H1 (cell line): ENCODE data around the gene CTNNA3. TPM values are rescaled to one million over a fixed set of nuclear protein-coding genes. Genes with fewer than 3 reads are reported as not detected.
A peak's percentile ranks its signal among the peaks of the same experiment; 100 is the strongest.

Source experiments
- CTCF ChIA-PET: fragments of 300-600 bp; sonication (Branson Sonifier 250); formaldehyde crosslinking; loops from one replicate; lab custom pipeline; 2021; ENCODE audit not compliant: partially characterized antibody; lab: Charles Lee
- POLR2A ChIA-PET: fragments of 300-600 bp; sonication (Branson Sonifier 250); formaldehyde crosslinking; loops from one replicate; lab custom pipeline; 2021; ENCODE audit warnings: inconsistent platforms; ENCODE audit not compliant: partially characterized antibody; lab: Charles Lee
- DNase-seq, 2 experiments: peaks; one replicate each; pipeline versions ENCODE4 v3.0.0 to v3.0.0-alpha.2; 2010 to 2022; ENCODE audit warnings: low spot score in 2 of 2, low read depth in 1 of 2, mixed read lengths in 1 of 2
- FAIRE-seq: peaks from 2 replicates; lab custom pipeline; 2011; peaks lifted over from hg19 to GRCh38; lab: Jason Lieb, UNC
- H2AFZ ChIP-seq: 2 replicates; pipeline ENCODE4 v1.8.1; 2012; ENCODE audit warnings: low read length, inconsistent platforms
- H2AK5ac ChIP-seq: 2 replicates; pipeline ENCODE4 v1.6.1; 2013; ENCODE audit warnings: low read depth, low read length
- H2BK120ac ChIP-seq: replicated peaks from 2 replicates; pipeline ENCODE3; 2013; ENCODE audit warnings: low read depth, low read length, inconsistent platforms
- H2BK12ac ChIP-seq: 2 replicates; pipeline ENCODE4 v1.6.1; 2013; ENCODE audit warnings: low read depth, low read length
- H2BK15ac ChIP-seq: 2 replicates; pipeline ENCODE4 v1.6.1; 2013; ENCODE audit warnings: low read length
- H2BK20ac ChIP-seq: 2 replicates; pipeline ENCODE4 v1.6.1; 2013; ENCODE audit warnings: low read length
- H2BK5ac ChIP-seq: 2 replicates; pipeline ENCODE4 v1.6.1; 2013; ENCODE audit warnings: low read depth, low read length
- H3K14ac ChIP-seq: 2 replicates; pipeline ENCODE4 v1.6.1; 2013; ENCODE audit warnings: inconsistent platforms; ENCODE audit not compliant: insufficient read length
- H3K18ac ChIP-seq: 2 replicates; pipeline ENCODE4 v1.6.1; 2013; ENCODE audit warnings: low read length; ENCODE audit errors: extremely low read depth
- H3K23ac ChIP-seq: 2 replicates; pipeline ENCODE4 v1.6.1; 2013; ENCODE audit warnings: inconsistent platforms; ENCODE audit not compliant: insufficient read length
- H3K23me2 ChIP-seq: 2 replicates; pipeline ENCODE4 v1.6.1; 2013; ENCODE audit warnings: low read depth, low read length
- H3K27ac ChIP-seq: 2 replicates; pipeline ENCODE4 v1.6.1; 2011; ENCODE audit warnings: low read depth, low read length, inconsistent platforms
- H3K27me3 ChIP-seq, 4 experiments: replicated peaks in 1 of 4; 1 replicate in 1 of 4; 2 replicates in 3 of 4; pipeline versions ENCODE4 v1.6.1 to v1.8.1; 2011 to 2013; ENCODE audit warnings: low read length in 3 of 4, mild to moderate bottlenecking in 3 of 4, inconsistent platforms in 2 of 4, mixed read lengths in 2 of 4, moderate library complexity in 1 of 4; ENCODE audit not compliant: control insufficient read depth in 3 of 4, insufficient read depth in 3 of 4; ENCODE audit errors: extremely low read depth in 1 of 4
- H3K36me3 ChIP-seq, 4 experiments: 2 replicates each; pipeline versions ENCODE4 v1.6.1 to v1.8.1; 2011 to 2013; ENCODE audit warnings: mild to moderate bottlenecking in 4 of 4, low read length in 3 of 4, moderate library complexity in 2 of 4, control low read depth in 1 of 4, inconsistent platforms in 1 of 4; ENCODE audit not compliant: insufficient read depth in 4 of 4, control insufficient read depth in 2 of 4
- H3K4ac ChIP-seq: replicated peaks from 2 replicates; pipeline ENCODE3; 2013; ENCODE audit warnings: low read length, low read depth, mixed read lengths, inconsistent platforms; ENCODE audit not compliant: insufficient read length
- H3K4me1 ChIP-seq, 4 experiments: replicated peaks in 1 of 4; 1 replicate in 1 of 4; 2 replicates in 3 of 4; pipeline versions ENCODE4 v1.6.1 to v1.8.1; 2011 to 2013; ENCODE audit warnings: low read length in 3 of 4, inconsistent platforms in 2 of 4, mixed read lengths in 1 of 4; ENCODE audit not compliant: insufficient read depth in 4 of 4, control insufficient read depth in 3 of 4
- H3K4me2 ChIP-seq, 2 experiments: 2 replicates each; pipeline versions ENCODE4 v1.6.1 to v1.8.1; 2011 to 2013; ENCODE audit warnings: low read depth in 2 of 2, low read length in 2 of 2, control low read depth in 1 of 2, inconsistent platforms in 1 of 2, mild to moderate bottlenecking in 1 of 2; ENCODE audit not compliant: insufficient read depth in 1 of 2
- H3K4me3 ChIP-seq, 4 experiments: fragments of 200-600, 300-600 bp in 1 of 4; sonication (generic), shearing (Covaris generic), sonication (Bioruptor Twin) in 1 of 4; 2 replicates each; pipeline versions ENCODE4 v1.5.1 to v1.8.1; 2011 to 2016; ENCODE audit warnings: low read length in 4 of 4, low read depth in 3 of 4, control low read depth in 2 of 4, inconsistent platforms in 2 of 4, mild to moderate bottlenecking in 2 of 4, mixed read lengths in 1 of 4, moderate library complexity in 1 of 4; ENCODE audit not compliant: insufficient read depth in 2 of 4; ENCODE audit errors: extremely low read depth in 1 of 4
- H3K56ac ChIP-seq: replicated peaks from 2 replicates; pipeline ENCODE3; 2013; ENCODE audit warnings: low read depth, mild to moderate bottlenecking, mixed read lengths, low read length, inconsistent platforms; ENCODE audit not compliant: insufficient read length
- H3K79me1 ChIP-seq: 2 replicates; pipeline ENCODE4 v1.6.1; 2013; ENCODE audit warnings: low read depth, low read length, control low read depth
- H3K79me2 ChIP-seq, 2 experiments: 2 replicates each; pipeline versions ENCODE4 v1.6.1 to v1.8.1; 2012 to 2013; ENCODE audit warnings: low read length in 2 of 2, mild to moderate bottlenecking in 2 of 2, inconsistent platforms in 1 of 2; ENCODE audit not compliant: insufficient read depth in 2 of 2, control insufficient read depth in 1 of 2
- H3K9ac ChIP-seq, 4 experiments: replicated peaks in 1 of 4; 1 replicate in 1 of 4; 2 replicates in 3 of 4; pipeline versions ENCODE4 v1.6.1 to v1.8.1; 2011 to 2013; ENCODE audit warnings: low read depth in 3 of 4, low read length in 3 of 4, control low read depth in 2 of 4, mild to moderate bottlenecking in 2 of 4, moderate library complexity in 2 of 4, inconsistent platforms in 1 of 4; ENCODE audit errors: extremely low read depth in 1 of 4
- H3K9me3 ChIP-seq, 2 experiments: 2 replicates each; pipeline versions ENCODE4 v1.6.1 to v1.8.1; 2012 to 2013; ENCODE audit warnings: mild to moderate bottlenecking in 2 of 2, moderate library complexity in 2 of 2, control low read depth in 1 of 2, inconsistent platforms in 1 of 2, low read depth in 1 of 2, low read length in 1 of 2, mixed read lengths in 1 of 2; ENCODE audit not compliant: insufficient read depth in 2 of 2
- H4K20me1 ChIP-seq, 2 experiments: replicated peaks in 1 of 2; 2 replicates each; pipeline versions ENCODE3 to v1.8.1; 2011 to 2013; ENCODE audit warnings: inconsistent platforms in 2 of 2, low read length in 2 of 2, mild to moderate bottlenecking in 1 of 2; ENCODE audit not compliant: insufficient read depth in 2 of 2, control insufficient read depth in 1 of 2
- H4K5ac ChIP-seq: 2 replicates; pipeline ENCODE4 v1.6.1; 2013; ENCODE audit warnings: low read length, low read depth, mixed read lengths, inconsistent platforms; ENCODE audit not compliant: insufficient read length
- H4K8ac ChIP-seq: 2 replicates; pipeline ENCODE4 v1.8.0; 2013; ENCODE audit warnings: mild to moderate bottlenecking, moderate library complexity, low read length, inconsistent platforms; ENCODE audit not compliant: insufficient read depth; ENCODE audit errors: extremely low read depth
- H4K91ac ChIP-seq: replicated peaks from 2 replicates; pipeline ENCODE3; 2013; ENCODE audit warnings: low read length, mixed read lengths, inconsistent platforms; ENCODE audit not compliant: insufficient read length
- POLR2A ChIP-seq, 2 experiments: IDR thresholded peaks; 1 replicate in 1 of 2; 2 replicates in 1 of 2; pipeline ENCODE4 v1.6.1; 2011; ENCODE audit warnings: low read depth in 2 of 2, low read length in 2 of 2, mild to moderate bottlenecking in 2 of 2; ENCODE audit errors: control extremely low read depth in 1 of 2
- WGBS, 2 experiments: shearing (Covaris generic) in 1 of 2; methylation state at CpG; one replicate each; pipeline versions ENCODE4 v1.1.6 to v1.1.7; 2013 to 2015; ENCODE audit warnings: low lambda C conversion rate in 2 of 2, mixed read lengths in 2 of 2, inconsistent platforms in 1 of 2, low coverage in 1 of 2, missing lambda C conversion rate in 1 of 2; ENCODE audit not compliant: insufficient replicate concordance in 2 of 2, insufficient coverage in 1 of 2, insufficient read length in 1 of 2; ENCODE audit errors: extremely low coverage in 1 of 2, missing lambda C conversion rate in 1 of 2; 5-methylcytosine and 5-hydroxymethylcytosine counted together
- polyA plus RNA-seq, 7 experiments: library from polyadenylated mRNA; depleted of rRNA in 3 of 7; stranded (reverse) in 5 of 7; unstranded in 2 of 7; fragments of >200 nt in 5 of 7; fragments of 200-250 nt in 2 of 7; gene quantifications; 1 replicate in 5 of 7; 2 replicates in 1 of 7; 4 replicates in 1 of 7; pipeline versions ENCODE4 v1.2.1 to v1.2.3, GENCODE V29; 2011 to 2013; ENCODE audit warnings: missing spikeins in 2 of 7, mixed read lengths in 2 of 7
- total RNA-seq: library from RNA; stranded (reverse); fragmentation: NEBNext Ultra II Directional; extraction: Animal tissue kit (Norgen Biotek cat#: 25700); gene quantifications from 2 replicates; pipeline ENCODE4 v1.2.1, GENCODE V29; 2021

Gene CTNNA3
- total and polyA plus RNA-seq, 2 of the 8 experiments (the other 6 are each of a cell fraction or from before 2014, with no cell fraction given), result 1.3 to 1.5 TPM

GRCh38 chr10:66929375-66929774 lies 766.6 kb downstream of the CTNNA3 start:
- FAIRE-seq, result no peak
- Histone ChIP-seq H3K4ac (no peak overlapping the region), H4K8ac (no peak overlapping the region), H3K56ac (no peak overlapping the region), H2BK5ac (no peak overlapping the region), H3K23me2 (peaks cover 3% of the 10 kb centered on the region; the same call in 1 of the 2 replicates), H2BK120ac (no peak overlapping the region), H4K20me1 (no peaks in the 10 kb centered on the region), H3K9ac (no peak overlapping the region), H3K9me3 (no peaks in the 10 kb centered on the region), H3K27ac (no peak overlapping the region), H2AK5ac (no peak overlapping the region), H2BK12ac (0 out of 2 replicates have a peak overlapping the region, but pooled peaks have one; percentile 46), H3K4me2 (peak overlapping the region in 1 of 2 experiments; percentile 97; a peak in 1 of 4 replicates), H2BK20ac (no peak overlapping the region; the same call in 1 of the 2 replicates), H3K79me2 (no peaks in the 10 kb centered on the region), H2BK15ac (no peak overlapping the region), H3K79me1 (no peaks in the 10 kb centered on the region), H3K18ac (no peak overlapping the region), H2AFZ (no peak overlapping the region), H3K27me3 (peaks cover 0 to 21% (median 18%) of the 10 kb centered on the region in 4 experiments; a peak in 6 of 7 replicates), H4K5ac (no peak overlapping the region), H3K4me1 (peaks cover 2 to 16% (median 12%) of the 10 kb centered on the region in 4 experiments), H3K4me3 (no peak overlapping the region), H3K36me3 (no peaks in the 10 kb centered on the region), H3K14ac (no peak overlapping the region), H3K23ac (no peak overlapping the region), H4K91ac (no peak overlapping the region)
- 77% methylated on average over 5 of the region's 5 CpGs; no CpG with 5 or more reads in 1 of the 2 experiments for WGBS, 2 experiments
- DNase-seq, result no peak
- TF ChIP-seq POLR2A (IDR thresholded peaks at IDR 0.05; ENCODE audit: control extremely low read depth in 1 of 2, low read depth in 2 of 2, low read length in 2 of 2), result no peak
- ChIA-PET POLR2A (no interaction called here), CTCF (interaction anchor here (1.0 to 5.6 kb wide), 6 partner anchors 13 to 1349 kb away, joined by 3 to 33 read pairs (median 4); no protein-coding TSS in a partner anchor)
